Activated naive CD4-positive, alpha-beta T cell treated with anti-CD3 and anti-CD28 coated beads, Interleukin-2, amount 50 U/mL, for 72 hours (primary cell): ENCODE measurements around the gene CACNA1B. TPM values are rescaled to one million over a fixed set of nuclear protein-coding genes. Genes with fewer than 3 reads are reported as not detected.
"Not testable (repeated sequence)": the region's sequence is repeated elsewhere in the genome, so short reads cannot be mapped to it uniquely, and the experiment has no call there.

Experiments used
- ATAC-seq, 2 donors: fragments of 150-1000 bp; cut with Tn5 transposase; 2 replicates each; pipeline ENCODE4 v1.10.0; 2021; ENCODE audit warnings: mild to moderate bottlenecking in 2 of 2, moderate library complexity in 2 of 2
- DNase-seq, 2 donors: peaks; one replicate each; pipeline ENCODE4 v3.0.0; 2021 to 2022; ENCODE audit warnings: low spot score in 2 of 2
- H3K27ac Mint-ChIP-seq, 2 donors: one replicate each; pipeline ENCODE4 v1.8.0; 2022; ENCODE audit warnings: mild to moderate bottlenecking in 2 of 2, mixed read lengths in 2 of 2
- H3K36me3 Mint-ChIP-seq, 2 donors: one replicate each; pipeline ENCODE4 v1.8.0; 2022; ENCODE audit warnings: mixed read lengths in 2 of 2
- H3K9me3 Mint-ChIP-seq, 2 donors: one replicate each; pipeline ENCODE4 v1.8.0; 2022; ENCODE audit warnings: mixed read lengths in 2 of 2
- total RNA-seq, 2 donors: library from RNA; stranded (reverse); gene quantifications; one replicate each; pipeline ENCODE4 v1.2.3, GENCODE V29; 2022

The CACNA1B gene
- total RNA-seq, 2 donors from 2014 or later: 0.04 to 0.07 TPM

DNA sequence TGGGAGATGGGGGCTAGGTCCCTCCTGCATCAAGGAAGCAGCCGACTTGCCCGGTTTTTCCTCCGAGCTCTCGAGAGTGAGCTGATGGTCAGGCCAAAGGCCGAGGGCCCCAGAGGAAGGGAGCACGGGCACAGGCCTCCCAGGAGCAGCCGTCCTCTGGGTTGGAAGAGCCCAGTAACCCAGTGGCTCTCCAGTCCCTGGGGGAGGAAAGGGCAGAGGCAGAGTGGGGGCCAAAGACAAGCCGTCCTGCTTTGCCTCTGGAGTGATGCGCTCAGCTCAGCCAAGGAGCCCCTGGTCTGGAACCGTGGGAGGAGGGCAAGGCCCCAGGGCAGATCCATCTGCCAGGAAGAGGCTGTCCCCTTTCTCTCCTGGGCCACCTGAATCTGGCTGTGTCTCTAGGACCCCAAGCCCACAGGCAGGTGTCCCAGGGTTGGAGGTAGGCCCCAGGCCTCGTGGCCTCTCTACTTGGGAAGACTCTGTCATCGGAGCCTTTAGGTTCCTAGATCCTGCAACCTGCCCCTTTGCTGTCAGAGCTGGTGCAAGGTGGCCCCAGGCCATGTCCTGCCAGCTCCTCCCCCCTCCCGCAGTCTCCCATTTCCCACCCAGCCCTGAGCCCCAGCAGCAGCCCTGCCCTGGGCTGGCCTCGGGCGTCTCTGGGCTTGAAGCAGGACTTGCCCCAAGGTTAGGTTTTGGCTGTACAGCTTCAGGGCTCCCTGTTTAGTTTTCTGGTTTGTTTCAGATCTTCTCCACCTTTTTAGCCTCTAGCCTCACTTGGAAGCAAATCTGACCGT lies 224.1 kb downstream of the CACNA1B start:
- no peak overlapping the region for H3K27ac Mint-ChIP-seq
- H3K36me3 Mint-ChIP-seq: no peaks in the 10 kb centered on the region
- no peaks in the 10 kb centered on the region for H3K9me3 Mint-ChIP-seq
- ATAC-seq: no peak
- no peak for DNase-seq

DNA sequence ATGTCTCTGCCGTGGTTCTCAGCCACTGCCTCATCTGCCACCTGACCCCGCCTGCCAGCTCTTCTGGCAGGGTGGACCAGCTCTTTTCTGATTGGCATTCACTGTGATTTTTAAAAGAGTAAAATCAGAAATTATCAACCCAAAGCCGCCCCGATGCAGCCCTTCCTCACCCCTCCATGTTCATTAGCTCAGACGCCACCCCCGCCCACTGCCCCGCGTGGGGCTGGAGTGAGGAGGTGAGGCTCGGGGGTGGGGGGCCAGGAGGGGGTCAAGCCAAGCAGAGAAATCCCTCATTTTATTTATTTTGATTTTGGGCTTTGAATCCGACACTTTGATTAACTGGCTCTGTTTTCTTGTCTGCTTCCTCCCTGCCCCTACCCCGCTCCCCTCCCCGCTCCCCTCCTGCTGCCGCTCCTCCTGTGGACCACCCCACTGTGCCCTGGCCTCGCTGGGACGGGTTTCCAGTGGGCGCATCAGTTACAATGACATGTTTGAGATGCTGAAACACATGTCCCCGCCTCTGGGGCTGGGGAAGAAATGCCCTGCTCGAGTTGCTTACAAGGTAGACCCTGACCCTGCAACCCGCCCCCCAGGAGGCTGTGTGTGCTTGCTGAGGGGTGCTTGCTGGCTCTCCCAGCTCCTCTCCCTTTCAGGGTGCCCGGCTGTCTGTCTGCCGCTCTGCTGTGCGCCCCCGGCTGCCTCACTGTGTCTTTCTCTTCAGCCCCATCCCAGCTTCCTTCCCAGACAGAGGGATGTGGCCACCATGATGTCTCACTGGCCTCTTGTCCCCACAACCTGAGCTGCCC lies 224.9 kb downstream of the CACNA1B start:
- ATAC-seq: no peak
- Mint-ChIP-seq H3K27ac (peak overlapping the region in 1 of 2 donors; percentile 73), H3K9me3 (no peaks in the 10 kb centered on the region)

DNA sequence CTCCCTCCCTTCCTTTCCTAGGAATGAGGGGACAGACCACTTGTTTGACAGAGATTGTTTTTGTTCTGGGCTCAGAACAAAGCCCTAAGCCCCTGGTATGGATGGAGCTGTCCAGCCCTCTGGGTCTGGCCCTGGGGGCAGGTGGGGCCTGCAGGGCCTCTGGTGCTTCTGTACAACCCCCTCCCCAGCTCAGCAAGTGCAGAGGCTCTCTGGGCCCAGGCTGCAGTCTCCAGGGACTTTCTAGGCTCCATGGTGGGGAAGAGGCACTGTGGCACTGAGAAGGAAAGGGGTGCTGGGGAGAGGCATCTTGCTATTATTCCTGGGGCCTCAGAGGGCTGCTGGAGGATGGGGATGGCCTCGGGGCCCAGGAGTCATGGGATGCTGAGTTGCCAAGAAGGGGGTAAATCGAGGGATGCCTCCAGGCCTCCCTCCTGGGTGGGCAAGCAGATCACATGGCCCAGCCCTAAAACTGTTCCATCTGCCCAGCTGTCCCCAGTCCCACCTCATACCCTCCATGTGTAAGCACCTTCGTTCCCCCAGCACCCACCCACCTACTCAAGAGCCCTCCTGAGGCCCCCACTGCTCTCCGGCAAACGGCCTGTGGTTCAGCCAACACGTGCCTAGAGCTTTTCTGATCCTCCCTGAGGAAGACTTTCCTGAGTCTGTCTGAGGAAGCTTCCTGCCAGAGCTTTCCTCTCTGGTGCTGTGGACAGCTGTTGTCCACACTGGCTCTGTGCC lies 225.7 kb downstream of the CACNA1B start:
- H3K9me3 Mint-ChIP-seq: no peaks in the 10 kb centered on the region
- peak overlapping the region in 1 of 2 donors; percentile 73 for H3K27ac Mint-ChIP-seq
- ATAC-seq (no peak), DNase-seq (no peak)
- no peaks in the 10 kb centered on the region for H3K36me3 Mint-ChIP-seq

More for the DNA sequence above, 224.9 kb downstream of the CACNA1B start:
- H3K36me3 Mint-ChIP-seq: no peaks in the 10 kb centered on the region
- DNase-seq: no peak

DNA sequence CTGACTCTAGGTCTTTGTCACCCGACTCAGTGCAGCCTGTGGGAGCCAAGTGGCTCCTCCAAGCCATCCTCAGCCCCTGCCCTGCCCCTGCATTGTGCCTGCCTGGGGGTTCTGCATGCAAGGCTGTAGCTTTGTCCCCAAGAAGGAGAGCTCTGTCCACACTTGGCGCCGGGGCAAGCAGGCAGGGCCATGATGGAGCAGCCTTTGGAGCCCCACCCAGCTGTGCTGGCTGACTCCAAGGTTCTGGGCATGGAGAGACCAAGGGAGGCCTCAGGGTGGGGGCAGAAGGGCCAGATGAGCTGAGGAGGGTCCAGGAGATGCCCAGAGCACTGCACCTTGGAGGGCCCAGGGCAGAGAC lies 226.2 kb downstream of the CACNA1B start:
- H3K36me3 Mint-ChIP-seq: no peaks in the 10 kb centered on the region
- H3K27ac Mint-ChIP-seq: no peak overlapping the region
- no peak for DNase-seq
- ATAC-seq: no peak
- no peaks in the 10 kb centered on the region for H3K9me3 Mint-ChIP-seq

DNA sequence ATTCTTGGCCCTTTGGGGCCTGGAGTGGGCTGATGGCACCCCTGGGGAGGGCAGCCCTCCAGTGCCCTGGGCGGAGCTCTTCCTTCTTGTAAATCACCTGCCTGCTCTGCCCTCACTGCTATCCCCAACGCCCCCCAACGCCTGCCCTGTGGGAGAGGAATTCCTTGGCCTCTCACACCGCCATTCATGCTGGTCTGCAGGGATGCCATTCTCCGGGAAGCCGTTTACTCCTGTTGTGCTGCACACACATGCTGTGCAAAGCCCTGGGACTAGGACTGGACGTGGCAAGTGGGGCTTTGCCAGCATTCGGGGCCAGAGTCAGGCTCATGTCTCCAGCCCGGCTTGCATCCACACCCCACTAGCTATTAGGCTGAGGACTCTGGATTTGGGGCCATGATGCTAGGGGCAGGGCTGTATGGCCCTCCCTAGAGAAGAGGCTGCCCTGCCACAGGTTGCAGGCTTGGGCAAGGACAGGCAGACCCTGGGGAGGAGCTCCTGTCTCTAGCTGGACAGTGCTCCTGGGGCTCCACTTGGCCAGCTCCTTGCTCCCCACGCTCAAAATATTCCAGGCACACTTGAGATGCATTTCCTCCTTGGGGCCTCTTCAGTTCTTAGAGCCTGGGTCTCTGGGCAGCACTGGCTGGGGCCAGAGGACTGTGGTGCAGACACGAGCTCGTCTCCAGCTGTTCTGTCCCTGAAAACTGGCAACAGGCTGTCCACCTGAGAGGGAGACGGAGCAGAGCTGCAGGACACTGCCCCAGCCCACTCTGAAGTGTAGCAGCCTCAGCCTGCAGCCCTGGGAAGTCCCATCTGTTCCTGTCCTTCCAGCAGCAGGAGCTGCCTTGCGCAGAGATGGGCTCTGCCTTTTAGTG lies 226.9 kb downstream of the CACNA1B start:
- Mint-ChIP-seq H3K36me3 (no peaks in the 10 kb centered on the region), H3K9me3 (no peaks in the 10 kb centered on the region), H3K27ac (no peak overlapping the region)
- no peak for ATAC-seq
- DNase-seq: no peak

DNA sequence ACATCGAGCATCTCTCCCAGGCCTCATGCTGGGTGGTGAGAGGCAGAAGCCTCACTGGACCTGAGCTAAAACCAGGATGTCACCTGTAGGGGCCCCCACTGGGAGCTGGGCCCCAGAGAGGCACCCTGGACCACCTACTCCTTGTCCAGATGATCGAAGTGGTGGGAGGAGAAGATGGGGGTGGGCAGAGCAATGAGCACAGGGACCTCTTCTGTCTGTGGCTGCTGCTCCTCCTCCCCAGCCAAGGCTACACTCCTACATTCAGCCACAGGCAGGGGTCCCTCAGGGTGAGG lies 227.5 kb downstream of the CACNA1B start:
- no peaks in the 10 kb centered on the region for H3K36me3 Mint-ChIP-seq
- H3K27ac Mint-ChIP-seq: no peak overlapping the region
- ATAC-seq: no peak
- H3K9me3 Mint-ChIP-seq: no peaks in the 10 kb centered on the region
- DNase-seq: no peak

DNA sequence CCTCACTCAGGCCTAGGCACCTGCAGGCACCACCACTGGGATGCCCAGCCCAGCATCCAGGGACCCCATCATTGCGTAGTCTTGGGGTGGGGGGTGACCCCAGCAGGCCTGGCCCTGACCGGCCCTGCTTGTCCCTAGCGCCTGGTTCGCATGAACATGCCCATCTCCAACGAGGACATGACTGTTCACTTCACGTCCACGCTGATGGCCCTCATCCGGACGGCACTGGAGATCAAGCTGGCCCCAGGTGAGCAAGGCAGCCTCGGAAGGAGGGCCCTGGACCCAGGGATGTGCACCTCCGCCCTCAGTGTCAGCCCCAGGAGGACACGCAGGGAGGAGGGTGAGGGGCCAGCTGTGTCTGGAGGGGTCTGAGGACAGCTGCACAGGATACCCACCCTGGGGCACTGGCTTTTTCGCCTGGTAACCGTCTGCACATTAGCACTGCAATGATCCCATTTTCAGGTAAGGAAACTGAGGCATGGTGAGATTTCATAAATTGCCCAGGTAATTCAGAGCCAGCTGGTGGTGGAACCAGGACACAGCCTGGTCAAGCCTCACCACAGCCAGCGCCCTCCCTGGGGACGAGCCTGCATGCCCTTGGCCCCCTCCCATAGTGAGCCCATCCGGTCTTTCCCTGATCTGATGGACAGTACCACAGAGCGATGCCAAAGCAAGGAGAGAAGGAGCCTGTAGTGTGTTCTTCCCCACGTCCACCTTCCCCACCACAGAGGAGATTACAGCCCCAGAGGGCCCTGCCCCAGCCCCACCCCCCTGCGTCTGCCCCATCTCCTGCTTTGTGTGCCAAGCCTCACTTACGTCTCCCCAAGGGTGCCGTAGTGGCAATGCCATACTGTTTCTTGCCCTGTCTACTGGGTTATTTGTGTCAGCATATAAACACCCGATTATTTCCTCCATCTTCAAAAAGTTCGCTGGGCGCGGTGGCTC lies 228.3 kb downstream of the CACNA1B start:
- Mint-ChIP-seq H3K36me3 (no peaks in the 10 kb centered on the region), H3K9me3 (no peaks in the 10 kb centered on the region), H3K27ac (no peak overlapping the region)
- ATAC-seq (no peak), DNase-seq (peak in 1 of 2 donors; percentile 47)

DNA sequence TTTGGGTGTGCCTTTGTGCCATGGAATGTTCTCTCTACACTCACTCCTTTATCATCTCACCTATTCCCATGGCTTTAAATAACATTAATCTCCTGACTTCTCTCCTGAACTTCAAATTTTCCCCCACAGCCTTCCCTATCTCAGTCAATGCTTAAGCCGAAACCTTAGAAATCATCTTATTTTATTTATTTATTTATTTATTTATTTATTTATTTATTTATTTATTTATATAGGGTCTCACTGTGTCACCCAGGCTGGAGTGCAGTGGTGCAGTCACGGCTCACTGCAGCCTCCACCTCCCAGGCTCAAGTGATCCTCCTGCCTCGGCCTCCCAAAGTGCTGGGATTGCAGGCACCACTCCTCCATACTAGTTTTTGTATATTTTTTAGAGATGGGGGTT lies 229.5 kb downstream of the CACNA1B start:
- H3K36me3 Mint-ChIP-seq, H3K27ac Mint-ChIP-seq, DNase-seq, H3K9me3 Mint-ChIP-seq, ATAC-seq: not testable (repeated sequence)

DNA sequence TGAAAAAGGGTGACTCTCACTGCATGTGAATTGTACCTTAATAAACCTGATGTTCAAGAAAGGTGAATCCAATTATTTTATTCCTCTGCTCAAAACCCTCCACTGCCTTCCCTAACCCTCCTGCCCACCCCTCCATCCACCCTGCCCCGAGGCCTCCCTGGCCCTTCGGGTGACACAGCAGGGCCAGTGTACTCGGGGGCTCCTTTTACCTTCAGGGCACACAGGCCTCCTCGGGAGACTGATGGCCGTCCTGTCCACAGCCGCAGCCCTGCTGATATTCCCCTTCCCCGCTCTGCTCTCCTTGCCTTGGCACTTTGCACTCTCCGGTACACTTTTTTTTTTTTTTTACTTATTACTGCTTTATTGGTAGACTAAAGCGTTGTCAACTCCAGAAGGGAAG lies 234.0 kb downstream of the CACNA1B start:
- H3K36me3 Mint-ChIP-seq: no peaks in the 10 kb centered on the region
- ATAC-seq (no peak), DNase-seq (no peak)
- H3K9me3 Mint-ChIP-seq: no peaks in the 10 kb centered on the region
- H3K27ac Mint-ChIP-seq: no peak overlapping the region

DNA sequence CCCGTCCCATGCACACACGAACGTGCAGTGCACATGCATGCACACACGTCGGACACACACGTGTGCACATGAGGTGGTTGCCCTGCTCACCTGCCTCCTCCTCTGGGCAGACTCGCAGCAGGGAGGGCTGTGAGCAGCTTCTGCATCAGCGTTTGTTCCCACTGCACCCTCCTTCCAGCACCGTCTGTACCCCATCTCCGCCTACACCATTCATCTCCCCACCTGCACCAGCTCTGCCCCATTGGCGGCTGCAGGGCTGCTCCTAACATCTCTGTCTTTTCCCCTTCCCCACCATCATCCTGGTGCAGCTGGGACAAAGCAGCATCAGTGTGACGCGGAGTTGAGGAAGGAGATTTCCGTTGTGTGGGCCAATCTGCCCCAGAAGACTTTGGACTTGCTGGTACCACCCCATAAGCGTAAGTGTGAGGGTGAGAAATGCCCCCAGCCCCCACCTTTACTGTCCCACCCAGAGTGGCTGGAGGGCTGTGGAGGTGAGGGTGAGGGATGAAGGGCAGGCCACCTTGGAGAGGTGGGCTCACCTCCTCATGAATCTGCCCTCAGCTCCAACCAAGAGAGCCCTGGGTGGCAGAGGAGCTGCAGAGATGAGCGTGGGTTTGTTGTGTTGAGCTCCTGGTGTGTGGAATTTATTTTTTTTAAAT lies 234.6 kb downstream of the CACNA1B start:
- no peaks in the 10 kb centered on the region for H3K9me3 Mint-ChIP-seq
- no peak overlapping the region for H3K27ac Mint-ChIP-seq
- ATAC-seq (no peak), DNase-seq (peak in 1 of 2 donors; percentile 18)
- H3K36me3 Mint-ChIP-seq: no peaks in the 10 kb centered on the region

DNA sequence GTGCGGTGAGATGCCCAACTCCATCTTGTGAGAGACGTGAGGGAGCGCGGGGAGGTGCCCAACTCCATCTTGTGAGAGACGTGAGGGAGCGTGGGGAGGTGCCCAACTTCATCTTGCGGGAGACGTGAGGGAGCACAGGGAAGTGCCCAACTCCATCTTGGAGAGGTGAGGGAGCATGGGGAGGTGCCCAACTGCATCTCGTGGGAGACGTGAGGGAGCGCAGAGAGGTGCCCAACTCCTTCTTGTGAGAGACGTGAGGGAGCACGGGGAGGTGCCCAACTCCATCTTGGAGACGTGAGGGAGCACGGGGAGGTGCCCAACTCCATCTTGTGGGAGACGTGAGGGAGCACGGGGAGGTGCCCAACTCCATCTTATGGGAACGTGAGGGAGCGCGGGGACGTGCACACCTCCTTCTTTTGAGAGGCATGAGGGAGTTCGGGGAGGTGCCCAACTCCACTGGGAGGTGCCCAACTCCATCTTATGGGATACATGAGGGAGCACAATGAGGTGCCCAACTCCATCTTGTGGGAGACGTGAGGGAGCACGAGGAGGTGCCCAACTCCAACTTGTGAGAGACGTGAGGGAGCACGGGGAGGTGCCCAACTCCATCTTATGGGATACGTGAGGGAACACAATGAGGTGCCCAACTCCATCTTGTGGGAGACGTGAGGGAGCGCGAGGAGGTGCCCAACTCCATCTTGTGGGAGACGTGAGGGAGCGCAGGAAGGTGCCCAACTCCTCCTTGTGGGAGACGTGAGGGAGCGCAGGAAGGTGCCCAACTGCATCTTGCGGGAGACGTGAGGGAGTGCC lies 235.4 kb downstream of the CACNA1B start:
- ATAC-seq (no peak), DNase-seq (peak in 1 of 2 donors; percentile 46)
- Mint-ChIP-seq H3K27ac (no peak overlapping the region), H3K9me3 (no peaks in the 10 kb centered on the region), H3K36me3 (no peaks in the 10 kb centered on the region)

DNA sequence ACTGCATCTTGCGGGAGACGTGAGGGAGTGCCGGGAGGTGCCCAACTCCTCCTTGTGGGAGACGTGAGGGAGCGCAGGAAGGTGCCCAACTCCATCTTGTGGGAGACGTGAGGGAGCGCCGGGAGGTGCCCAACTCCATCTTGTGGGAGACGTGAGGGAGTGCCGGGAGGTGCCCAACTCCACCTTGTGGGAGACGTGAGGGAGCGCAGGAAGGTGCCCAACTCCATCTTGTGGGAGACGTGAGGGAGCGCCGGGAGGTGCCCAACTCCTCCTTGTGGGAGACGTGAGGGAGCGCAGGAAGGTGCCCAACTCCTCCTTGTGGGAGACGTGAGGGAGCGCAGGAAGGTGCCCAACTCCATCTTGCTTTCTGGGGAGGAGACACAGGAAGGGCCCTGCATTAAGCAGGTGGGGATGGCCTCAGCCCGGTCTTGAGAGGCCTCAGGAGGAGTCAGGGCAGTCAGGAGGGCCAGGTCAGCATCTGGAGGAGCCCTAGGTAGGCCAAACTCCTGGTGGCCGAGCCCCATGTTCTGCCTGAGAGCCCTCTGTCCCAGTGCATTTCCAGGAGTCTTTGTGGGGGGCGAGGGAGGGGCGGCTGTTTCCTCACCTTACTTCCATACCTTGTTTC lies 236.2 kb downstream of the CACNA1B start:
- not testable (repeated sequence) for H3K36me3 Mint-ChIP-seq, H3K9me3 Mint-ChIP-seq, H3K27ac Mint-ChIP-seq, ATAC-seq
- DNase-seq: peak in 1 of 2 donors; percentile 37

DNA sequence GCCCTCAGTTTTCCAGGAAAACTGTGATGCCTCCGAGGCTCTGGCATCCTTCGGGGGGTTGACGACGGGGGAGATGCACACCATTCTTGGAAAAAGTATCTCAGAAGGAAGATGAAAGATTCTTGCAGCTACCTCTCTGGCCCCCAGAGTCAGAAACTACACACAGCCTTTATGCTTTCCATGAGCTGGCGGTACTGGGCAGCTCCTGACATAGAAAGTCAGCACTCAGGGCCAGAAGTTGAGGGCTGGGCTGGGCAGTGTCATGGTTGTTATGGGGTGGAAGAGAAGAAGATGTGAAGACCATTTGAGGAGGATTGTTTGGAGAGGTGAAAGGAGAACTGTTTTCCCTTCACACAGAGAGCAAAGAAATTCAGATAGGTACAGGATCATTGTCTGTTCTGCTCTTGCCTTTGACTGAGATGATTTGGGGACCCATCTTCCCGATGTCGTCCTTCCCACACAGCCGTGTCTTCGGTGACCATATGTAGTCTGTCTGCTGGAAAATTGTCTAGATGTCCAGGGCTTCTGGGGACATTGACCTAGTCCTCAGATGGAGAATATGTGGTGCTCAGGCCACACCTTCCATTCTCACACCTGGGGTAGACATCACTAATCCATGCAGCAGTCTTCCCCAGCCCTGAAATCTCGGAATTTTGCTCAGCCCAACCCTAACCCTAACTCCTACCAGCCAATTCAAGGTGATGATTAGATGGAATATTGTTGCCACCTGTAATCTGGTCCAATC lies 237.1 kb downstream of the CACNA1B start:
- H3K9me3 Mint-ChIP-seq: no peaks in the 10 kb centered on the region
- DNase-seq: peak in 1 of 2 donors; percentile 39
- H3K27ac Mint-ChIP-seq: peak overlapping the region in 1 of 2 donors; percentile 39
- H3K36me3 Mint-ChIP-seq: no peaks in the 10 kb centered on the region
- ATAC-seq: no peak
